ENCODE results near the gene RASSF1.
A peak's percentile ranks its signal among the peaks of the same experiment; 100 is the strongest.

The RASSF1 gene

DNA sequence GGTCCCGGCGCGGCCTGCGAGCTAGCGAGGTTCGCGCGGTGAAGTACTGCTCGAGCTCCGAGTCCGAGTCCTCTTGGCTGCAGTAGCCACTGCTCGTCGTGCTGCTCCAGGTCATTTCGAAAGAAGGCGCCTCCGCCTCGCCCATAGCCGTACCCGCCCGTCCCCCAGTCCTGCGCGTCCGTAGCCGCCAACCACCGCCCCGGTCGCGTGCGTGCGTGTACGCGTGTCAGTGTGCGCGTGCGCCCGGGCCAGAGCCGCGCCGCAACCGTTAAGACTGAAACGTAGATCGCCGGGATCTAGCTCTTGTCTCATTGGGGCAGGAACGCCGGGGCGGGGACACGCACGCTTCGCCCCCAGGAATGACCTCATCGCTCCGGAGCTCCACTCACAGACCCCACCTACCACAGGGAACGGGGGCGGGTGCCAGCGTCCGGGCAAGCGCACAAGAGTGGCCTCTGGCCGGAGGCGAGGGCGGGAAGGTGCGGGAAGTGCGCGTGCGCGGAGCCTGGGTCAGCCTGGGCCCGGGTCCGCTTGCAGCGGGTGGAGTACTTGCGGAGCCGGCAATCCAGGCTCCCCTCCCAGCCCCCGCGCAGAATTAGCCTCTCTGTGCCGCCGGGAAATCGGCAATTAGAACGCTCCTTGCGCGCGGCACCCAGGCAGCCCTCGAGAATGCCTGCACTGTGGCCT is 3.3 kb downstream of the RASSF1 start:
- Histone ChIP-seq H3K27me3 (ENCODE audit: insufficient read depth, poor library complexity, severe bottlenecking) (no peaks in the 10 kb centered on the region), H3K9me3 (ENCODE audit: severe bottlenecking) (no peaks in the 10 kb centered on the region), H3K4me3 (ENCODE audit: severe bottlenecking) (peak overlapping the region; percentile 61), H3K4me1 (ENCODE audit: insufficient read depth, poor library complexity, severe bottlenecking) (peaks cover 23% of the 10 kb centered on the region), H3K27ac (ENCODE audit: poor library complexity, severe bottlenecking) (peak overlapping the region; percentile 83), H3K36me3 (ENCODE audit: low read depth) (peaks cover 33% of the 10 kb centered on the region)
- TF ChIP-seq, protein P1, sequence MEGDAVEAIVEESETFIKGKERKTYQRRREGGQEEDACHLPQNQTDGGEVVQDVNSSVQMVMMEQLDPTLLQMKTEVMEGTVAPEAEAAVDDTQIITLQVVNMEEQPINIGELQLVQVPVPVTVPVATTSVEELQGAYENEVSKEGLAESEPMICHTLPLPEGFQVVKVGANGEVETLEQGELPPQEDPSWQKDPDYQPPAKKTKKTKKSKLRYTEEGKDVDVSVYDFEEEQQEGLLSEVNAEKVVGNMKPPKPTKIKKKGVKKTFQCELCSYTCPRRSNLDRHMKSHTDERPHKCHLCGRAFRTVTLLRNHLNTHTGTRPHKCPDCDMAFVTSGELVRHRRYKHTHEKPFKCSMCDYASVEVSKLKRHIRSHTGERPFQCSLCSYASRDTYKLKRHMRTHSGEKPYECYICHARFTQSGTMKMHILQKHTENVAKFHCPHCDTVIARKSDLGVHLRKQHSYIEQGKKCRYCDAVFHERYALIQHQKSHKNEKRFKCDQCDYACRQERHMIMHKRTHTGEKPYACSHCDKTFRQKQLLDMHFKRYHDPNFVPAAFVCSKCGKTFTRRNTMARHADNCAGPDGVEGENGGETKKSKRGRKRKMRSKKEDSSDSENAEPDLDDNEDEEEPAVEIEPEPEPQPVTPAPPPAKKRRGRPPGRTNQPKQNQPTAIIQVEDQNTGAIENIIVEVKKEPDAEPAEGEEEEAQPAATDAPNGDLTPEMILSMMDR (IDR thresholded peaks at IDR 0.05; ENCODE audit: poor library complexity, severe bottlenecking): no peak
- DNase-seq (ENCODE audit: low spot score) (peak; percentile 100), ATAC-seq (ENCODE audit: low read depth) (peak; percentile 78)

DNA sequence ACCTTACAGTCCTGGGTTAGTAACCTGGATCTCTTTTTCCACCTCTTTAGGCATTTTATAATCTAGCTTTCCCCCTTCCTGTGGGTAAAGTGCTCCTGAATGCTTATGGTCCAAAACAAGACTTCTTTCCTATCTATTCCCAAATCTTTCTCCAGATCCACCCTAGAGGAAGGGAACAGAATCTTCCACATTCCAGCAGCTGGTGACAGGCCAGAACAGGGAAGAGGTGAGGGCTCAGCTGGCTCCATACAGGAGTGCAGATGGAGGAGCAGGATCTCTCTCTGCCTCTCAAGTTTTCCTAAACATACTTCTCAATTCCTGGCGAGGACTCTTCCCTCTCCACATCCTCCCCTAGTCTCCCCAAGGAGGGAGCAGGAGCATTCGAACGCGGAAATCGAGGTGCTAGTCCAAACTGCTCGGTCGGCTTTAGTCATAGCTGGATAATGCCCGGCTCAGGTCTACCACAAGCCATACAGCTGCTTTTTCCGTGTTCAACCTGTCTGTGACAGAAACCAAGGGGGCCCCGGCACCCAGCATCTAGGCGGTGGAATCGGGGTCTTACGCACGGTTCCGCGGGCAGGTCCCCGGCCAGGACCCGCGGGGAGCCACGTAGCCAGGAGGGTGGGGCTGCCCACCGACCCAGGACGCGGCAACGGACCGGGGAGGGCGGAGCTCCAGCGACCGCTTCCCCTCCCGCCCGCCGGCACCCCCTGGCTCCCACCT is 4.0 kb downstream of the RASSF1 start:
- no peaks in the 10 kb centered on the region for H3K9me3 ChIP-seq (ENCODE audit: severe bottlenecking)
- H3K27ac ChIP-seq (ENCODE audit: poor library complexity, severe bottlenecking): peak overlapping the region; percentile 83
- peak overlapping the region; percentile 61 for H3K4me3 ChIP-seq (ENCODE audit: severe bottlenecking)
- H3K4me1 ChIP-seq (ENCODE audit: insufficient read depth, poor library complexity, severe bottlenecking): peaks cover 23% of the 10 kb centered on the region
- DNase-seq (ENCODE audit: low spot score): no peak
- no peaks in the 10 kb centered on the region for H3K27me3 ChIP-seq (ENCODE audit: insufficient read depth, poor library complexity, severe bottlenecking)
- TF ChIP-seq, protein P1 (IDR thresholded peaks at IDR 0.05; ENCODE audit: poor library complexity, severe bottlenecking): no peak
- H3K36me3 ChIP-seq (ENCODE audit: low read depth): peaks cover 40% of the 10 kb centered on the region
- ATAC-seq (ENCODE audit: low read depth): peak; percentile 40

DNA sequence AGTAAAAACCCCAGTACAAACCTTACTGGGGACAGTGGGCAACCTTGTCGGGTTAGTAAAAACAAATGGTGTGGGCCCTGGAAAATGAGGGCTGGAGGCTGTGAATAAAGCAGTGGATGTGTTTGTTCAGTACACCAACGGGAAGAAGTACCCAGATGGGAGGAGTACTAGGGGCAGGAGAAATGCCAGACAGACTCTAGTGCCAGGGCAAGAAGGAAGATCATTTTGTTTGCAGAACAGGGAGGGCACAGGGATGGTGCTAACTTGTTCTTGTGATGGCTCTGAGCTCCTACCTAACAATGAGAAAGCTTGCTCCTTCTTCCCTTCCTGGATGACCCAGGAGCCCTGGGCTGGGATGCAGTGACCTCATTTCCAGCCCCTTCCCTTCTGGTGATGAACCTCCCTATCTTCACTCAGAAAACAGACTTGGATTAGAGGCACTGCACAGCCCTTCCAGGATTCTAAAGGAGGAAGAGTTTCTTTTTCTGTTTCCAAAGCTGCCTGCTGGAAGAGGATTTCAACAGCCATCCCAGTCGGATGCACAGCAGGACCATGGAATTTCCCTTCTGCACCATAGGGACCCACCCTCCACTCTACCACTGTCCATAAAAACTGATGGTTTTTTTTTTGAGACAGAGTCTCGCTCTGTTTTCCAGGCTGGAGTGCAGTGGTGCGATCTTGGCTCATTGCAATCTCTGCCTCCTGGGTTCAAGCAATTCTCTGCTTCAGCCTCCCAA is 6.1 kb downstream of the RASSF1 start:
- Histone ChIP-seq H3K4me3 (ENCODE audit: severe bottlenecking) (no peak overlapping the region), H3K27me3 (ENCODE audit: insufficient read depth, poor library complexity, severe bottlenecking) (no peaks in the 10 kb centered on the region), H3K27ac (ENCODE audit: poor library complexity, severe bottlenecking) (peak overlapping the region; percentile 83), H3K36me3 (ENCODE audit: low read depth) (peaks cover 61% of the 10 kb centered on the region), H3K9me3 (ENCODE audit: severe bottlenecking) (no peaks in the 10 kb centered on the region), H3K4me1 (ENCODE audit: insufficient read depth, poor library complexity, severe bottlenecking) (peaks cover 17% of the 10 kb centered on the region)
- DNase-seq (ENCODE audit: low spot score) (no peak), ATAC-seq (ENCODE audit: low read depth) (no peak)
- TF ChIP-seq, protein P1 (IDR thresholded peaks at IDR 0.05; ENCODE audit: poor library complexity, severe bottlenecking): no peak

DNA sequence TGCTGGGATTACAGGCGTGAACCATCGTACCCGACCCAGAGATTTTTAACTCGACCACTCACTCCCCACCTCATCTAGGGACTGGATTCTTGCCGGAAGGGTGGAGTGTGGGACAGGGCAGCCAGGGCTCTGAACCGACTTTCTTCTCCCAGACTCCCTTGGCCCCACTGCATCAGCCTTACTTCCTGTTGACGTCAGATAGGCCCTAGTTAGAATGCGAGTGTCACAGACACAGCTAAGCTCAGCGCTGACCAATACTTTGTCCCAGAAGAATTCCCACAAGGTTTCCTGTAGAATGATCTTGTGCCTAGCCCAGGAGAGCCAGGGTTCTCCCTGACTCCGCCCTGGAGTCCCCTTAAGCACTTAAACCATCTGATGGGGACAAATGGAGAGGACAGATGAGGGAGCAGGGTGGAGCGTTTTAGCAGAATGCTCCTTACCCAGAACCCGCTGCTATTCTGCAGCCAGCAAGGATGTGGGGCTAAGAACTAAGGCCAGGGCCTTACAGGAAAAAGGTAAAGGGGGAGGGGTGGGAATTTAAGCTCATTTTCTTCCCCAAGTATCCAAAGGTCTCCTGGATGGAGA is 6.8 kb downstream of the RASSF1 start:
- ATAC-seq (ENCODE audit: low read depth): no peak
- Histone ChIP-seq H3K27me3 (ENCODE audit: insufficient read depth, poor library complexity, severe bottlenecking) (no peaks in the 10 kb centered on the region), H3K4me1 (ENCODE audit: insufficient read depth, poor library complexity, severe bottlenecking) (peaks cover 17% of the 10 kb centered on the region), H3K9me3 (ENCODE audit: severe bottlenecking) (no peaks in the 10 kb centered on the region), H3K36me3 (ENCODE audit: low read depth) (peaks cover 65% of the 10 kb centered on the region), H3K4me3 (ENCODE audit: severe bottlenecking) (no peak overlapping the region), H3K27ac (ENCODE audit: poor library complexity, severe bottlenecking) (peak overlapping the region; percentile 83)
- TF ChIP-seq, protein P1 (IDR thresholded peaks at IDR 0.05; ENCODE audit: poor library complexity, severe bottlenecking): no peak
- no peak for DNase-seq (ENCODE audit: low spot score)

All from RWPE2 (cell line).